CD4-positive, alpha-beta T cell treated with Interleukin-21 for 1 hour (primary cell): ENCODE measurements around the gene ENGASE.

Experiments used
- DNase-seq: peaks from one replicate; pipeline ENCODE4 v3.0.0-alpha.2; 2020

Gene ENGASE

GRCh38 chr17:79116575-79117368 is 42.1 kb downstream of the ENGASE start:
- DNase-seq: no peak

DNA sequence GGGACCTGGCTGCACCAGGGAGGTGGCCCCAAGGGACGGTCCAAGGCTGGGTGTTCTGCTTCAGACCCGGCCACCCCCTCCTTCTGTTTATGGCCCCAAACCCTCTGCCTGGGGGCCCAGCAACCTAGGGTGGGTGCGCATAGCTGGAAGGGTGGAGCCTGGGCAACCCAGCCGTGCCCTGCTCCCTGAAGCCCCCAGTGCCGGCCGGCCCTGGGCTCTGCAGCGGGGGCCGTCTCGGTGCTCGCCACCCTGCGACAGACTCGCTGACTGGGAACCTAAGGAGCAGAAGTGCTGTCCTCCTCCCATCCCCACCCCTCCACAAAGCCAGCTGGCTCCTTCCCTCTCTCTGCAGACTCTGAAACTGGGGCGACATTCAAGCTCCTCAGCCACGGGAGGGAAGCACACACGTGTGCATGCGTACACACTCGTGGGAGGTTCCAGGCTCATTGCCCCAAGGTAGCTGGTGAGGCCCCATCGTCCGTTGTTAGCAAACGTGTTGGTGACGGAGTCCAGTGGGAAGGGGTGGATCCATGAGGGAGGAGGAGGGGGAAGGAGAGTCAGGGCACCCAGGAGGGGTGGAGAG is 43.4 kb downstream of the ENGASE start:
- DNase-seq: no peak

- no peak for DNase-seq
These were observed 44.3 kb downstream of the ENGASE start for GRCh38 chr17:79118924-79119323.

- DNase-seq: no peak
These were observed 45.6 kb downstream of the ENGASE start for GRCh38 chr17:79120259-79120658.

- no peak for DNase-seq
These were observed 49.4 kb downstream of the ENGASE start for GRCh38 chr17:79123988-79124387.

GRCh38 chr17:79124513-79125209 is 50.0 kb downstream of the ENGASE start:
- DNase-seq: no peak

DNA sequence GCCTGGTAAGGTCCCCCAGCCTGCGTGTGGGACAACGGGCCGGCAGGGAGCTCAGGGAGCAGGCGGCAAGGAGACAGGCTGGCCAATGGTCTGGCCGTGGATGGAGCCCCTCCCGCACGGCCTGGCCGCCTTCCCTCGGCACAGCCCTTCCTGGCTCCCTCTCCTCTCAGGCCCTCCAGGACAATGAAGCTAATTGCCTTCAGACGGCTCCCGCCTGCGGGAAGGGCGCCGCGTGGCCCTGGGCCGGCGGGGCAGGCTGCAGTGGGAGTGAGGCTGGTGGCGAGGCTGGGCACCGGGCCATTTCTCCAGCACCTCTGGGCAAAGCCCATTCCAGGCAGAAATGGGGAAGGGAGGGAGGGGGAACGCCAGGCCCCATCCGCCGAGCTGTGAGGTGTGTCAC is 50.9 kb downstream of the ENGASE start:
- no peak for DNase-seq

DNA sequence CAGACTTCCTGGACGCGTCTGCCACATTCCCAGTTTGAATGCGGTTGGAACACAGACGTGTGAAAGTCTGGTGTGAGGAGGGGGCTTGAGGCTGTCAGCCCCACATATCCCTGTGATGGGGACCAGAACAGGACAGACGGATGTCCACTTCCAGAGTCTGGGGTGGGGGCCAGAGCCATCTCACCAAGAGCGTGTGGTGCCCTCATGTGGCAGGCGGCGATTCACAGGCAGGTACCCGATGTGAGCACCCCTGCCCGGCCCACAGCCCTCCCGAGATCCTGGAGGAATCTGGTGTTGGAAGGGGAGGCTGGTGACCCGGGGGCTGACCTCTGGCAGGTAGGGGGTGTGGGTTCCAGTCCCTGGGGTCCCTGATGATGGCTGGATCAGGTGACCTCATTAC is 51.5 kb downstream of the ENGASE start:
- DNase-seq: no peak

GRCh38 chr17:79127534-79128135 is 53.0 kb downstream of the ENGASE start:
- no peak for DNase-seq

DNA sequence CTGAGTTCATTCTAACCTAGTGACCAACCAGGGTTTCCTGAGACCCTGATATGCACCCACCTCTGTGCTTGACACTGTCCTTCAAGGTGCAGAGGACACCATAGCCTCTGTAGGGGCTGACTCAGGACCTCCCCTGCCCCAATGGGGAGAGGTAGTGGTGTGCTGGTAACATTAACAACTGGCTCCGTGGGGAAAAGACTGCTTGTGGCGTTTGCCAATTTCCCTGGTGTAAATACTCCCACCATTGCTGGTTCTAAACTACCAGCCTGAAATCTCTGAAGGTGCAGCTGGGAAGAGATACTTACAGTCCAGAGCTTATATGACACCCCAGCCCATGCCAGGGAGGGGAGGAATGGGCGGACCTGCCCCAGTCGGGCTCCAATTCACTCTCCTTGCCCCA is 54.9 kb downstream of the ENGASE start:
- DNase-seq: no peak

GRCh38 chr17:79130536-79131273 is 56.1 kb downstream of the ENGASE start:
- no peak for DNase-seq

DNA sequence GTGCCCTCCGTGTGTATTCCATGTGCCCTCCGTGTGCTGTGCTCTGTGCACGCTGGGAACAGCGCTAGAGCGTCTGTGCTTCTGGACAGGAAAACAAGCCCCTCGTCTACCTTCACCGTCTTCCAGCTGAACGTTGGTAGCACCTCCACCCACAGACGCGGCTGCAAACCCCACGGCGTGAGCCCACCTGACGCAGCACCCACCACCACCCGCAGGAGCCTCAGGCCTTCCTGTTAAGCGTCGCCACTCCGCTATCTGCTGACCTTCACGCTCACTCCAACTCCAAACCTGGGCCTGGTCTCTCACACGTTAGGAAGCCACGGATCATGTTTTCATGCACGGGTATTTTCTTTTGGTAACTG is 56.6 kb downstream of the ENGASE start:
- DNase-seq: no peak

GRCh38 chr17:79131701-79132100 is 57.1 kb downstream of the ENGASE start:
- DNase-seq: no peak

- no peak for DNase-seq
These were observed 57.8 kb downstream of the ENGASE start for GRCh38 chr17:79132271-79133064.

- DNase-seq: no peak
These were observed 58.6 kb downstream of the ENGASE start for GRCh38 chr17:79133214-79133613.

- DNase-seq: no peak
These were observed 59.4 kb downstream of the ENGASE start for GRCh38 chr17:79133985-79134384.

DNA sequence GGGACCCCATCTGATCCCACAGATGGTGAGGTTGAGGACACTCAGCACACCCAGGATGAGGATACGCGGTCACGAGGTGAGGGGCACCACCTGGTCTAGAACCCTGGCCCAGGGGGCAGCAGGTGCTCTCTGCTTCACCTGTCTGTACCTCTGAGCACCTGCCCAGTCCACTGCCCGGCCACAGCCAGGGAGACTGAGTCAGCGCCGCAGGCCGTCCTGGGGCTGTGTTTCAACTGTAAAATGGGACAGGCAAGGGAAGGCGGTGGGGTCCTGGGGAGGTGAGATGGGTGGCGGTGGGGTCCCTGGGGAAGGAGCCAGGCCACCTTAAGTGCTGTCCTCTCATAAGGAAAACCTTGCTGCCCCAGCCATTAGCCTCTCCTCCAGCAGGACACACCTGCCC is 60.4 kb downstream of the ENGASE start:
- no peak for DNase-seq

GRCh38 chr17:79135628-79136405 is 61.2 kb downstream of the ENGASE start:
- no peak for DNase-seq
